ENCODE data around the gene RREB1. TPM values are rescaled to one million over a fixed set of nuclear protein-coding genes. Genes with fewer than 3 reads are reported as not detected.
A peak's percentile ranks its signal among the peaks of the same experiment; 100 is the strongest.

RREB1 gene
- total RNA-seq, 1 donor from 2014 or later, result 16.6 TPM

DNA sequence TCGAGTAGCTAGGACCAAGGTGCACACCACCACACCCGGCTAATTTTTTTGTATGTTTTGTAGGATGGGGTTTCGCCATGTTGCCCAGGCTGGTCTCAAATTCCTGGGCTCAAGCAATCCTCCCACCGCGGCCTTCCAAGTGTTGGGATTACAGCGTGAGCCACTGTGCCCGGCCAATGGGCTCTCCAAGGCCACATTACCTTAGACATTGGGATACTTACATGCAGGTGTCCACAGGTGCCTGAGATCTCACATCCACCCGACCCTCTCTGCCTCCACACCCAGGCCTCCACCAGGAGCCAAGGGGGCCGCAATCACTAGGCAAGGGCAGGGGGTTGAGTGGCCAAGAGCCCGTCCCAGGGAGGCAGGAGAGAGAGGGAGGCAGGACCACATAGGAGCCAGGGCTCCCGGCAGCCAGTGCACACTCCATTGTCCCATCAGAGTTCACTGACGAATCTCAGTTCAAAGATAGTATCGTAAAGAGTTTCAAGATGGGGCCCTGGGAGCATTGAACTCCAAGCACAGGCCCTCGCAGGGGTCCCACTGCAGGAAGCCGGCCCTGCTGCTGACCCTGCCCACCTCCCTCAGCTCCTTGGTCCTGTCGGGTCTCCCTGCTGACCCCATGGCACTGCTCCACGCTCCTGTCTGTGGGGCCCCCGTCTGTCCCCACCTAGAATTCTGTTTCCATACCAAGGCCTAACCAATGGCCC lies 149.9 kb downstream of the RREB1 start:
- no peak for DNase-seq (ENCODE audit: low read depth)
- H3K27me3 ChIP-seq (ENCODE audit: control insufficient read depth, insufficient read depth, low read length), result no peaks in the 10 kb centered on the region
- H3K36me3 ChIP-seq (ENCODE audit: control insufficient read depth, insufficient read depth, low read length), result no peaks in the 10 kb centered on the region
- H3K4me3 ChIP-seq (ENCODE audit: low read depth, low read length), result no peak overlapping the region
- FAIRE-seq, result no peak
- no peak for TF ChIP-seq CTCF (IDR thresholded peaks at IDR 0.05; ENCODE audit: insufficient read depth, low read length, severe bottlenecking)

GRCh38 chr6:7258231-7258763 lies 150.5 kb downstream of the RREB1 start:
- H3K4me3 ChIP-seq (ENCODE audit: low read depth, low read length), result no peak overlapping the region
- DNase-seq (ENCODE audit: low read depth) (no peak), FAIRE-seq (no peak)
- no peaks in the 10 kb centered on the region for H3K27me3 ChIP-seq (ENCODE audit: control insufficient read depth, insufficient read depth, low read length)
- H3K36me3 ChIP-seq (ENCODE audit: control insufficient read depth, insufficient read depth, low read length), result no peaks in the 10 kb centered on the region
- no peak for TF ChIP-seq CTCF (IDR thresholded peaks at IDR 0.05; ENCODE audit: insufficient read depth, low read length, severe bottlenecking)

- FAIRE-seq, result no peak
- no peaks in the 10 kb centered on the region for H3K27me3 ChIP-seq (ENCODE audit: control insufficient read depth, insufficient read depth, low read length)
These were observed 152.7 kb downstream of the RREB1 start for GRCh38 chr6:7260291-7261031.

GRCh38 chr6:7261032-7261841 lies 153.5 kb downstream of the RREB1 start:
- no peak for TF ChIP-seq CTCF (IDR thresholded peaks at IDR 0.05; ENCODE audit: insufficient read depth, low read length, severe bottlenecking)
- FAIRE-seq (no peak), DNase-seq (ENCODE audit: low read depth) (peak; percentile 85)
- Histone ChIP-seq H3K27me3 (ENCODE audit: control insufficient read depth, insufficient read depth, low read length) (no peaks in the 10 kb centered on the region), H3K36me3 (ENCODE audit: control insufficient read depth, insufficient read depth, low read length) (no peaks in the 10 kb centered on the region), H3K4me3 (ENCODE audit: low read depth, low read length) (peak overlapping the region; percentile 65)

More at GRCh38 chr6:7260291-7261031, 152.7 kb downstream of the RREB1 start:
- H3K36me3 ChIP-seq (ENCODE audit: control insufficient read depth, insufficient read depth, low read length), result no peaks in the 10 kb centered on the region
- DNase-seq (ENCODE audit: low read depth), result no peak
- H3K4me3 ChIP-seq (ENCODE audit: low read depth, low read length), result peak overlapping the region; percentile 65
- TF ChIP-seq CTCF (IDR thresholded peaks at IDR 0.05; ENCODE audit: insufficient read depth, low read length, severe bottlenecking), result no peak

DNA sequence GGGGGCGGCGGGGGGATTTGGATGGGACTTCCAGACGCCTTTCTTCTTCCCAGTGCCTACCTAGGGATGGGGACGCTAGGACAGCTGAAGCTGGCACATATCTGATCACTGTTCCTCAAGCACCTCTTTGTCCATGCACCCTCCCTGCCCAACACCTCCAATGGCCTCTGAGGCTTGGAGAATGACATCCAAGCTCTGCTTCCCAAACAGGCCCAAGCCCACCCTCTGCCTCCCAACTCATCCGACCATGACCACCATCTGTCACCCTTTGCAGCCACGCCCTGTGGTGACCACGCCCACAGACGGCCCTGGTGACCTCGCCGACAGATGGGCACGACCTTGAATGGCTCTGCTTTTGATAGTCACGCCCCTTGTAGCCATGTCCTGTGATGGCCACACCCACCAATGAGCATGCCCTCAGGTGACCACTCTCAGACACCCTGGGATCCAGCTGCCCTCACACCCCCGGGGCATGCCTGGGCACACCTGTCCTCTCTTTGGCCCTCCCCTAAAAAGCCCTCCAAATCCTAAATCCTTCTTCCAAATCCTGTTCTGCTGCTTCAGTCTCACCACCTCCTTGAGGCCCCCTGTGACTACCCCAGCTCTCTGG lies 154.2 kb downstream of the RREB1 start:
- H3K4me3 ChIP-seq (ENCODE audit: low read depth, low read length), result peak overlapping the region; percentile 65
- H3K27me3 ChIP-seq (ENCODE audit: control insufficient read depth, insufficient read depth, low read length), result no peaks in the 10 kb centered on the region
- FAIRE-seq (no peak), DNase-seq (ENCODE audit: low read depth) (no peak)
- H3K36me3 ChIP-seq (ENCODE audit: control insufficient read depth, insufficient read depth, low read length), result no peaks in the 10 kb centered on the region
- no peak for TF ChIP-seq CTCF (IDR thresholded peaks at IDR 0.05; ENCODE audit: insufficient read depth, low read length, severe bottlenecking)

Measured in bronchial epithelial cell (primary cell).